A673 (cell line): Measurements from ENCODE around the gene KPNA1. TPM values are rescaled to one million over a fixed set of nuclear protein-coding genes. Genes with fewer than 3 reads are reported as not detected.

Experiments
- BruUV-seq: library from RNA; stranded (reverse); fragments of 400-500 nt; replicated peaks from 2 replicates; lab custom pipeline; 2021; lab: Mats Ljungman, UMichigan
- CTCF ChIA-PET: fragments of 300-600 bp; sonication (Branson Sonifier 250); formaldehyde crosslinking; loops from one replicate; lab custom pipeline; 2022; ENCODE audit warnings: antibody characterized with exemption; lab: Charles Lee
- POLR2A ChIA-PET: fragments of 300-600 bp; sonication (Branson Sonifier 250); formaldehyde crosslinking; loops from one replicate; lab custom pipeline; 2022; ENCODE audit warnings: antibody characterized with exemption; ENCODE audit not compliant: low non-redundant PET; lab: Charles Lee
- DNase-seq: peaks from one replicate; pipeline ENCODE4 v3.0.0-alpha.2; 2015; ENCODE audit warnings: low spot score
- H3K27ac ChIP-seq: fragments of 200-600 bp; sonication (generic); 2 replicates; pipeline ENCODE4 v1.5.1; 2016; ENCODE audit warnings: mixed run types, low read depth, mild to moderate bottlenecking, mixed read lengths, antibody characterized with exemption, low read length; ENCODE audit not compliant: poor library complexity, severe bottlenecking
- H3K27me3 ChIP-seq: fragments of 200-600 bp; sonication (generic); replicated peaks from 2 replicates; pipeline ENCODE4 v1.6.1; 2017; ENCODE audit warnings: mixed run types, low read depth, mild to moderate bottlenecking, mixed read lengths, antibody characterized with exemption, low read length; ENCODE audit not compliant: insufficient read depth, poor library complexity
- H3K36me3 ChIP-seq: fragments of 200-600 bp; sonication (generic); 2 replicates; pipeline ENCODE4 v1.6.1; 2016; ENCODE audit warnings: mixed run types, mild to moderate bottlenecking, mixed read lengths, antibody characterized with exemption, low read length; ENCODE audit not compliant: insufficient read depth, poor library complexity, severe bottlenecking
- H3K4me1 ChIP-seq: fragments of 200-600 bp; sonication (generic); 2 replicates; pipeline ENCODE4 v1.6.1; 2017; ENCODE audit warnings: mixed run types, mild to moderate bottlenecking, mixed read lengths, antibody characterized with exemption, low read length; ENCODE audit not compliant: insufficient read depth, poor library complexity, severe bottlenecking
- H3K4me3 ChIP-seq: fragments of 200-600 bp; sonication (generic); 2 replicates; pipeline ENCODE4 v1.5.1; 2016; ENCODE audit warnings: low read depth, mixed run types, mild to moderate bottlenecking, mixed read lengths, low read length; ENCODE audit not compliant: poor library complexity, severe bottlenecking
- H3K9me3 ChIP-seq: fragments of 200-600 bp; sonication (generic); 2 replicates; pipeline ENCODE4 v1.6.1; 2016; ENCODE audit warnings: mixed run types, low read depth, mild to moderate bottlenecking, mixed read lengths, antibody characterized with exemption, low read length; ENCODE audit not compliant: poor library complexity, severe bottlenecking
- CTCF ChIP-seq: fragments of 300-800, 200-600 bp; sonication (generic); conservative IDR thresholded peaks from 2 replicates; pipeline ENCODE4 v1.5.1; 2017; ENCODE audit warnings: low read depth, mild to moderate bottlenecking, antibody characterized with exemption, low read length, moderate library complexity, mixed read lengths
- EZH2 ChIP-seq: fragments of 200-600 bp; sonication (generic); IDR thresholded peaks from 2 replicates; pipeline ENCODE4 v1.6.1; 2017; ENCODE audit warnings: borderline replicate concordance, low read depth, mild to moderate bottlenecking, mixed read lengths, antibody characterized with exemption, low read length; ENCODE audit not compliant: poor library complexity, severe bottlenecking
- intact Hi-C: fragments of 100-400 bp; cut with micrococcal nuclease; formaldehyde crosslinking; loops from one replicate; pipeline ENCODE4 v1.10.0; 2022; ENCODE audit not compliant: unreplicated experiment
- total RNA-seq: library from RNA; stranded (reverse); gene quantifications from 2 replicates; pipeline ENCODE4 v1.2.3, GENCODE V29; 2021

KPNA1 gene
- total RNA-seq, 1 experiment from 2014 or later, result 110 TPM

- no peak overlapping the region for H3K27ac ChIP-seq
- no peak overlapping the region for H3K4me3 ChIP-seq
- peaks cover 66% of the 10 kb centered on the region for H3K36me3 ChIP-seq
- no peaks in the 10 kb centered on the region for H3K9me3 ChIP-seq
- ChIA-PET CTCF (no interaction called here), POLR2A (no interaction called here)
- no peak for DNase-seq
- no peak for TF ChIP-seq EZH2
- TF ChIP-seq CTCF, result no peak
- intact Hi-C loops, result loop anchor here (10.0 kb wide), 1 partner anchor 103 kb away; the partner anchor contains the start of genes DTX3L and PARP9
- no peaks in the 10 kb centered on the region for H3K27me3 ChIP-seq
- no TSS peak for BruUV-seq
- no peaks in the 10 kb centered on the region for H3K4me1 ChIP-seq
These were observed 52.9 kb downstream of the KPNA1 start for GRCh38 chr3:122461806-122462205.

GRCh38 chr3:122458992-122459391, 55.7 kb downstream of the KPNA1 start:
- Histone ChIP-seq H3K4me1 (no peaks in the 10 kb centered on the region), H3K4me3 (no peak overlapping the region), H3K36me3 (peaks cover 72% of the 10 kb centered on the region), H3K27me3 (no peaks in the 10 kb centered on the region), H3K9me3 (no peaks in the 10 kb centered on the region), H3K27ac (no peak overlapping the region)
- TF ChIP-seq EZH2, result no peak
- TF ChIP-seq CTCF, result peak; percentile 56
- intact Hi-C loops, result loop anchor here (1.0 kb wide), 1 partner anchor 220 kb away; no protein-coding TSS in a partner anchor
- DNase-seq, result peak; percentile 55
- ChIA-PET CTCF (interaction anchor here (0.9 kb wide), 1 partner anchor 220 kb away, joined by 6 read pairs; no protein-coding TSS in a partner anchor), POLR2A (no interaction called here)
- no TSS peak for BruUV-seq

- POLR2A ChIA-PET, result no interaction called here
- H3K4me1 ChIP-seq, result no peaks in the 10 kb centered on the region
- CTCF ChIA-PET, result no interaction called here
- H3K27ac ChIP-seq, result no peak overlapping the region
- H3K4me3 ChIP-seq, result no peak overlapping the region
- intact Hi-C loops, result no loop called here
- no peaks in the 10 kb centered on the region for H3K9me3 ChIP-seq
- TF ChIP-seq CTCF (no peak), EZH2 (no peak)
- H3K27me3 ChIP-seq, result no peaks in the 10 kb centered on the region
- H3K36me3 ChIP-seq, result peaks cover 67% of the 10 kb centered on the region
- BruUV-seq, result no TSS peak
- DNase-seq, result no peak
These were observed 57.0 kb downstream of the KPNA1 start for GRCh38 chr3:122457706-122458105.
